Cerebellar nuclear complex (tissue), 1 donor: ENCODE measurements around the gene TSGA10.
"Not testable (repeated sequence)": the region's sequence is repeated elsewhere in the genome, so short reads cannot be mapped to it uniquely, and the experiment has no call there.

ENCODE experiments used
- DNase-seq, 2 experiments: peaks; one replicate each; lab custom pipeline; 2025; lab: John Stamatoyannopoulos, UW

The TSGA10 gene

GRCh38 chr2:99072551-99072950 is 82.2 kb downstream of the TSGA10 start:
- no peak for DNase-seq

DNA sequence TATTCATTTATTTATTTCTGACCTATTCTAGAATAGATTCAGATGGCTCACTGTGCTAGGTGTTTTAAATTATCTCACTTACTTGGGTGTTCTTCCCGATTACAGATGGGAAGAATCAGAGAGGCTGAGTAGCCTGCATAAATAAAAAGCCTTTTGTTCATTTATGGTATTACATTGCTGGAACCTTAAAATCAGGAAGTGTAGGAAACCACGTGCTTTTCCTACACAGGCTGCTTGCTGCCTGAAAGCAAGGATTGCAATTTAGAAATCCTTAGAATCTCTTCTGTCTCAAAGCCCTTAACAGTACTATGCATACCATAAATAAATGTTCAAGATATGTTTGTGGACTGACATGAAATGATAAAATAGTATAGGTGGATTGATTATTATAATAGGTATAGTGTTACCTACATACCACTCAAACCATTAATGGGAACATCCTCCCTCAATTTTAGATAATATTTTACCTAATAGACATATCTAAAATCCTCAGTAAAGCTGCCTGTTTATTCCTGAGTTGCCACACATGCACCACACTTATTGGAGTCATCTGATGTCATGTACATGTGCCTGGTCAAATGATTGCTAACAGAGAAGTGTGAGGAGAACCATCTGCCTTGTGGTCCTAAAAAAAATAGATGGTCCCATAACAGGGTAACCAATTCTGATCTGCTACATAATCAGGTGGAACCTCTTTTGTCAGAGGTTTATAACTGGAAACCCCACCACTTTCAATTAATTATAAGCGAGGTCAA is 86.7 kb downstream of the TSGA10 start:
- DNase-seq = no peak

DNA sequence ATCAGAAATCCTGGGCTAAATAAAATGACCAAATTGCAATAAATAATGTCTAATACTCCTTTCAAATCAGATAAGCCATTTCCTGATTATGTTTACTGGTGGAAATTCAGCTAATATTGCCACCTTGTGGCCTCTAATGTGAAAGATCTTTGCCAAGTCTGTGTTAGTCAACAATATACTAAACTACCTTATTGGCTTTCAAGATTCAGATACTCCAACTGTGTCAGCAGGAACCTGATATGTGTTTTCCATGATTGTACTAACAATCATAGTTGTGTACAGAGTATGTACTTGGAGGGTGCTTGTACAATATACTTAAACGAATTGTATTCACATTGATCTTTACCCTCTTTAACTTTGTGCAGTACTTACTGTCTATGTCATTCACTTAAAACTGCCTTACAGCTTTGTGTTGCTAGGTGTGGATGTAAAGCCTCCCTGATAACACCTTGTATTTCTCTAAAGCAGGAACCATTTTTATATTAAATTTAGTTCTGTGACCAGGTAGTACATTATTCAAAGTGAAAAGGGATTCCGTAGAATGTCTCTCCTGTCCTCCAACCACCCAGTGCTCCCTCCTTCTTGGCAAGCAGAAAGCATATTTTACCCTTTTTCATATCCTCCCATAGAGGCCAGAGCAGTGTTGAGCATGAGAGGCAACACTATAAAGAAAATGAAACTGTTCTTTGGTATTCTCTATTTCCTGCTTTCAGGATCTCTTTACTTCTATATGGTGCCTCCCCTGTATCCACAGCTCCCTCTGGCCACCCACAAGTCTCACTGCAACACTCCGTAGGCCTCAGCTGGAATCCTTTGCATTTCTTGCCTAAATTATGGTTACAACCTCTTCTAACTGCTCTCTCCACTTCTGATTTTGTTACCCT is 88.4 kb downstream of the TSGA10 start:
- peak in 1 of 2 experiments; percentile 1 for DNase-seq

DNA sequence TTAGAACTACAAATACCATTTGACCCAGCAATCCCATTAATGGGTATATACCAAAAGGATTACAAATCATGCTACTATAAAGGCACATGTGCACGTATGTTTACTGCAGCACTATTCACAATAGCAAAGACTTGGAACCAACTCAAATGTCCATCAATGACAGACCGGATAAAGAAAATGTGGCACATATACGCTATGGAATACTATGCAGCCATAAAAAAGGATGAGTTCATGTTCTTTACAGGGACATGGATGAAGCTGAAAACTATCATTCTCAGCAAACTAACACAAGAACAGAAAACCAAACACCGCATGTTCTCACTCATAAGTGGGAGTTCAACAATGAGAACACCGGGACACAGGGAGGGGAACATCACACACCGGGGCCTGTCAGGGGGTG is 105.6 kb downstream of the TSGA10 start:
- not testable (repeated sequence) for DNase-seq

DNA sequence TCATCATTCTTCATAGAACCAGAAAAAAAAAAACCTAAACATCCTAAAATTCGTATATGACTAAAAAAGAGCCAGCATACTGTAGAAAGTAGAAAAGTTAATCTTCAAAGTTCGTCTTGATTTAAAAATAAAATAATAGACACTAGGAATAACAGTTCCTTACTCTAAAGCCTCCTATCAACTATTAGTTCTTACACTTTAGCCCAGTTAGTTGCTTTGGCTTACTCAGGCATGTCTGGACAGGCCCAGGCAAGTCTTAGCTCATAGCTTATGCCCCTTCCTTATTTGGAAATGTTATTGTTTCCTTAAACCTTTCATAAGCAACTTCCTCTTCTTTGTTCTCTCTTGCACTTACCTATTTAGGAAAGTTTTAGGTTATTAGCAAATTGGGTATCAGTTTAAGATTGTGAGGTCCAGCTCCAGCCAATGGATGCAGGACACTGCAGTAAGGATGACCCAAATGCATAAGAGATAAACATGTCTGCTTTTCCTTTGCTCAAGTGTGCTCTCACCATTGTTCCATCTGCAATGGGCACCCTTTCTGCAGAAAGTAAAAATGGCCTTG is 113.9 kb downstream of the TSGA10 start:
- DNase-seq = not testable (repeated sequence)

- no peak for DNase-seq
Measured at GRCh38 chr2:99035920-99036319, 118.8 kb downstream of the TSGA10 start.

GRCh38 chr2:99032786-99033185 is 122.0 kb downstream of the TSGA10 start:
- no peak for DNase-seq

DNA sequence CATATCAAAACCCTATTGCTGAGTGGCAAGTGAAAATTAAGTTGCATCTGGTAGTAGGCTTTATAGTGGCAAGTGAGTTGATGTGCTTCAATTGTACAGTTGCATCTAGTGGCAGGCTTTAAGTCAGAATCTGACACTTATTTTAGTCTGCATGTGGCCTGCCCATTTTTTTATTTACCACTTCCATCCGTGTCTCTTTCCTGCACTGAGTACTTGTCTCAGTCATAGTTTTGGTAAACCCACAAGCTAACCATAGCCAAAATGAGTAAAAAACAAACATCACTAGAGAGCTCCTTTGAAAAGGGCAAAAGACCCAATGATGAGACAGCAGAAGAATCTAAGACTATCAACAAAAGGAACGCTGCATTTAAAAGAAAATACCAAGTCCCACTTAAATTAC is 122.7 kb downstream of the TSGA10 start:
- DNase-seq = no peak

GRCh38 chr2:99031481-99031880 is 123.3 kb downstream of the TSGA10 start:
- no peak for DNase-seq

GRCh38 chr2:99028558-99028957 is 126.2 kb downstream of the TSGA10 start:
- no peak for DNase-seq

GRCh38 chr2:99027856-99028255 is 126.9 kb downstream of the TSGA10 start:
- no peak for DNase-seq

DNA sequence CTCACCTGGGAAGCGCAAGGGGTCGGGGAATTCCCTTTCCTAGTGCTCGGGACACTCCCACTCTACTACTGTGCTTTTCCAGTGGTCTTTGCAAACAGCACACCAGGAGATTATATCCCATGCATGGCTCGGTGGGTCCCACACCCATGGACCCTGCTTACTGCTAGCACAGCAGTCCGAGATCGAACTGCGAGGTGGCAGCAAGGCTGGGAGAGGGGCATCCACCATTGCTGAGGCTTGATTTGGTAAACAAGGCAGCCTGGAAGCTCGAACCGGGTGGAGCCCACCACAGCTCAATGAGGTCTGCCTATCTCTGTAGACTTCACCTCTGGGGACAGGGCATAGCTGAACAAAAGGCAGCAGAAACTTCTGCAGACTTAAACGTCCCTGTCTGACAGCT is 154.0 kb downstream of the TSGA10 start:
- no peak for DNase-seq

DNA sequence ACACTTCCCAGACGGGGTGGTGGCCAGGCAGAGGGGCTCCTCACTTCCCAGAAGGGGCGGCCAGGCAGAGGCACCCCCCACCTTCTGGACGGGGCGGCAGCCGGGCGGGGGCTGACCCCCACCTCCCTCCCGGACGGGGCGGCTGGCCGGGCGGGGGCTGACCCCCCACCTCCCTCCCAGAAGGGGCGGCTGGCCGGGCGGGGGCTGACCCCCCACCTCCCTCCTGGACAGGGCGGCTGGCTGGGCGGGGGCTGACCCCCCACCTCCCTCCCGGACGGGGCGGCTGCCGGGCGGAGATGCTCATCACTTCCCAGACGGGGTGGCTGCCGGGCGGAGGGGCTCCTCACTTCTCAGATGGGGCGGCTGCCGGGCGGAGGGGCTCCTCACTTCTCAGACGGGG is 166.0 kb downstream of the TSGA10 start:
- not testable (repeated sequence) for DNase-seq

- DNase-seq = no peak
Measured at GRCh38 chr2:98985905-98986666, 168.7 kb downstream of the TSGA10 start.

DNA sequence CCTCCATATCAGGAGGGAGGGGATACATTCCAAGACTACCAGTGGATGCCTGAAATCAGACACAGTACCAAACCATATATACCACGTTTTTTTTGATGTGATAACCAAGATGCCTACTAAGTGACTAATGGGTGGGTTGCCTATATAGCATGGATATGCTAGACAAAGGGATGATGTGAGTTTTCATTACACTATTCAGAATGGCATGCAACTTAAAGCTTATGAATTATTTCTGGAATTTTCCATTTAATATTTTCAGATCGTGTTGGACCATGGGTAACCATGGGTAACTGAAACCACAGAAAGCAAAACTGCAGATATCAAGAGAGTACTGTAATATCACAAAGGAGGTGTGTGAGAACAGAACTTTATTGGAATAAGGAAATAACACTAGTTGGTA is 179.1 kb downstream of the TSGA10 start:
- DNase-seq = no peak

- no peak for DNase-seq
Measured at GRCh38 chr2:98972582-98973167, 182.1 kb downstream of the TSGA10 start.

GRCh38 chr2:98959810-98960507 is 194.8 kb downstream of the TSGA10 start:
- DNase-seq = no peak

DNA sequence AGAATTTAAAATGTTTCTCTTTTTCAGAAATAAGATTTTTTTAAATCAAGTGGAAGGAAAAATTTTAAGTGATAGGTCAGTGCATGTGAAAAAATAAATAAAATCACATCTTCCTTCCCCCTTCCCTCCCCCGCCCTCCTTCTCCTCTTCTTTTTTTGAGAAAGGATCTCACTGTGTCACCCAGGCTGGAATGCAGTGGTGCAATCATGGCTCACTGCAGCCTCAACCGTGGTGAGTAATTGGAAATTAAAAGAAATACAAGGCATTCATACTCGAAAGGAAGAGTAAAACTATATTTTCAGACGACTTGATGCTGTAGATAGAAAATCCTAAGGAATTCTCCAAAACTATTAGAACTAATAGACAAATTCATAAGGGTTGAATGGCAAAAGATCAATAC is 201.8 kb downstream of the TSGA10 start:
- no peak for DNase-seq

- no peak for DNase-seq
Measured at GRCh38 chr2:98948956-98949739, 205.6 kb downstream of the TSGA10 start.

DNA sequence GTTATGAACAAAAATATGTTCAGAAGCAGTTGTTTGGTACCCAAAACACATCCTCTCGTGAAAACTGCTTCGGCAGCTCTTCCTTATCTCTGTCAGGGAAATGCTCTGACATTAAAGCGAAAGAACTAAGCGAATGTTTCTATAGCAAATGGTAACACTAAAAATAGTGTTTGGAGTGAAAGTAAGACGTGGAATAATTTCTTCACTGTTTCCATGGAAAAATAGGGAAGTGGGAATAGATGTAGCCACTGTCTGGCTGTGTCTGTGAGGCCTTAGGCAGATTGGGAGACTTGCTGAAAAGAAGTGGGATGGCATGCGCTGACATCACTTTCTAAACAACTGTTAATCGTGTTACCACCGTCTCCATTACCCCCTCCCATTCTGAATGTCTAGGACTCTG is 207.2 kb downstream of the TSGA10 start:
- no peak for DNase-seq
